GM23248 (cell line): ENCODE data around the gene AK1. TPM values are rescaled to one million over a fixed set of nuclear protein-coding genes. Genes with fewer than 3 reads are reported as not detected.

ENCODE experiments used
- DNase-seq: peaks from one replicate; pipeline ENCODE4 v3.0.0-alpha.2; 2015
- H2AFZ ChIP-seq: fragments of 200-600 bp; sonication (generic); 2 replicates; pipeline ENCODE4 v1.6.1; 2016; ENCODE audit warnings: antibody characterized with exemption
- H3F3A ChIP-seq: fragments of 200-600 bp; sonication (generic); 2 replicates; pipeline ENCODE4 v1.6.1; 2016; ENCODE audit warnings: mild to moderate bottlenecking, antibody characterized with exemption, mixed run types; ENCODE audit not compliant: insufficient read depth
- H3K27ac ChIP-seq: fragments of 200-600 bp; sonication (generic); 2 replicates; pipeline ENCODE4 v1.5.1; 2016; ENCODE audit warnings: mild to moderate bottlenecking
- H3K27me3 ChIP-seq: fragments of 200-600 bp; sonication (generic); replicated peaks from 2 replicates; pipeline ENCODE4 v1.6.1; 2016; ENCODE audit warnings: mild to moderate bottlenecking; ENCODE audit not compliant: insufficient read depth
- H3K36me3 ChIP-seq: fragments of 200-600 bp; sonication (generic); 2 replicates; pipeline ENCODE4 v1.6.1; 2016; ENCODE audit warnings: low read depth, mild to moderate bottlenecking
- H3K4me1 ChIP-seq: fragments of 200-600 bp; sonication (generic); 2 replicates; pipeline ENCODE4 v1.6.1; 2016; ENCODE audit warnings: mild to moderate bottlenecking; ENCODE audit not compliant: insufficient read depth
- H3K4me2 ChIP-seq: fragments of 200-600 bp; sonication (generic); one replicate; pipeline ENCODE4 v1.6.1; 2016; ENCODE audit warnings: mild to moderate bottlenecking; ENCODE audit not compliant: unreplicated experiment
- H3K4me3 ChIP-seq: fragments of 200-600 bp; sonication (generic); 2 replicates; pipeline ENCODE4 v1.5.1; 2016; ENCODE audit warnings: mild to moderate bottlenecking
- H3K79me2 ChIP-seq: fragments of 200-600 bp; sonication (generic); 2 replicates; pipeline ENCODE4 v1.6.1; 2016; ENCODE audit warnings: mild to moderate bottlenecking; ENCODE audit not compliant: insufficient read depth
- H3K9ac ChIP-seq: fragments of 200-600 bp; sonication (generic); 2 replicates; pipeline ENCODE4 v1.6.1; 2016; ENCODE audit warnings: mild to moderate bottlenecking
- H3K9me2 ChIP-seq: fragments of 200-600 bp; sonication (generic); 2 replicates; pipeline ENCODE4 v1.6.1; 2016; ENCODE audit warnings: mixed run types, mild to moderate bottlenecking, moderate library complexity; ENCODE audit not compliant: insufficient read depth
- H3K9me3 ChIP-seq: fragments of 200-600 bp; sonication (generic); one replicate; pipeline ENCODE4 v1.6.1; 2017; ENCODE audit warnings: low read depth
- H4K20me1 ChIP-seq: fragments of 200-600 bp; sonication (generic); 2 replicates; pipeline ENCODE4 v1.6.0; 2016; ENCODE audit not compliant: insufficient read depth
- EZH2 ChIP-seq: fragments of 200-600 bp; sonication (generic); IDR thresholded peaks from 2 replicates; pipeline ENCODE4 v1.6.1; 2018; ENCODE audit warnings: antibody characterized with exemption, mild to moderate bottlenecking; ENCODE audit not compliant: insufficient read depth, poor library complexity, severe bottlenecking
- EZH2phosphoT487 ChIP-seq: fragments of 200-600 bp; sonication (generic); IDR thresholded peaks from 2 replicates; pipeline ENCODE4 v1.6.1; 2018; ENCODE audit warnings: antibody characterized with exemption, moderate library complexity, mild to moderate bottlenecking, low read depth; ENCODE audit not compliant: insufficient read depth
- WGBS, 2 experiments: methylation state at CpG; one replicate each; pipeline ENCODE4 v1.1.6; 2015 to 2017; ENCODE audit warnings: low lambda C conversion rate in 2 of 2, low coverage in 1 of 2; ENCODE audit errors: missing lambda C conversion rate in 2 of 2; 5-methylcytosine and 5-hydroxymethylcytosine counted together
- in situ Hi-C: fragments of 300-500 bp; cut with MboI; formaldehyde crosslinking; loops from 2 replicates; pipeline ENCODE4 v1.15.0; 2020
- polyA plus RNA-seq: library from polyadenylated mRNA; unstranded; fragments of >200 nt; fragmentation: Nextera tagmentation; extraction: Ambion mirVana; gene quantifications from 2 replicates; pipeline ENCODE4 v1.2.1, GENCODE V29; 2016
- total RNA-seq: library from RNA; depleted of rRNA; stranded (reverse); fragments of >200 nt; shearing (Covaris generic); gene quantifications from 2 replicates; pipeline ENCODE4 v1.2.3, GENCODE V29; 2014

AK1 gene
- total and polyA plus RNA-seq, 2 experiments from 2014 or later = 51.8 to 159 TPM

GRCh38 chr9:127915801-127916719 lies 38.6 kb upstream of the AK1 start:
- Histone ChIP-seq H3K27me3 (no peaks in the 10 kb centered on the region), H3K4me2 (peak overlapping the region; percentile 85), H3K36me3 (no peaks in the 10 kb centered on the region; the same call in 1 of the 2 replicates), H3K79me2 (peaks cover 22% of the 10 kb centered on the region), H3F3A (peaks cover 27% of the 10 kb centered on the region), H3K9me2 (no peaks in the 10 kb centered on the region), H3K27ac (peak overlapping the region; percentile 22; the same call in 1 of the 2 replicates), H3K4me1 (peaks cover 33% of the 10 kb centered on the region), H3K9ac (peak overlapping the region; percentile 83), H4K20me1 (no peaks in the 10 kb centered on the region), H3K4me3 (peak overlapping the region; percentile 76), H2AFZ (peak overlapping the region; percentile 75), H3K9me3 (no peaks in the 10 kb centered on the region)
- 23 to 30% methylated on average over 24 to 27 of the region's 27 CpGs for WGBS, 2 experiments
- TF ChIP-seq EZH2 (no peak), EZH2phosphoT487 (no peak)
- in situ Hi-C loops = no loop called here
- DNase-seq = peak; percentile 34

- Histone ChIP-seq H2AFZ (no peak overlapping the region), H3K27me3 (no peaks in the 10 kb centered on the region), H3F3A (peaks cover 25% of the 10 kb centered on the region), H3K4me1 (peaks cover 33% of the 10 kb centered on the region), H3K9me2 (no peaks in the 10 kb centered on the region), H3K36me3 (no peaks in the 10 kb centered on the region; the same call in 1 of the 2 replicates), H3K9me3 (no peaks in the 10 kb centered on the region), H3K9ac (no peak overlapping the region), H3K27ac (no peak overlapping the region), H4K20me1 (no peaks in the 10 kb centered on the region), H3K4me2 (peak overlapping the region; percentile 85), H3K79me2 (peaks cover 26% of the 10 kb centered on the region), H3K4me3 (no peak overlapping the region)
- no peak for TF ChIP-seq EZH2
- TF ChIP-seq EZH2phosphoT487 = no peak
- in situ Hi-C loops = no loop called here
- peak; percentile 25 for DNase-seq
- 79 to 82% methylated on average over 5 of the region's 5 CpGs for WGBS, 2 experiments
Measured at GRCh38 chr9:127915325-127915752, 37.9 kb upstream of the AK1 start.

- H3K9me3 ChIP-seq = no peaks in the 10 kb centered on the region
- H4K20me1 ChIP-seq = no peaks in the 10 kb centered on the region
- peaks cover 19% of the 10 kb centered on the region for H3K4me1 ChIP-seq
- H3K27me3 ChIP-seq = no peaks in the 10 kb centered on the region
- H3K36me3 ChIP-seq = no peaks in the 10 kb centered on the region; the same call in 1 of the 2 replicates
- no peak overlapping the region for H3K4me2 ChIP-seq
- no peak overlapping the region for H2AFZ ChIP-seq
- no peak overlapping the region for H3K9ac ChIP-seq
- in situ Hi-C loops = no loop called here
- peaks cover 26% of the 10 kb centered on the region for H3K79me2 ChIP-seq
- TF ChIP-seq EZH2 = no peak
- TF ChIP-seq EZH2phosphoT487 = no peak
- WGBS, 2 experiments = 98 to 100% methylated on average over 11 of the region's 11 CpGs
- no peak overlapping the region for H3K4me3 ChIP-seq
- no peaks in the 10 kb centered on the region for H3K9me2 ChIP-seq
- no peak for DNase-seq
- no peak overlapping the region for H3K27ac ChIP-seq
- peaks cover 15% of the 10 kb centered on the region for H3F3A ChIP-seq
Measured at GRCh38 chr9:127913682-127914081, 36.2 kb upstream of the AK1 start.

- Histone ChIP-seq H3K4me3 (no peak overlapping the region), H3K36me3 (no peaks in the 10 kb centered on the region; the same call in 1 of the 2 replicates), H3K4me2 (no peak overlapping the region), H4K20me1 (no peaks in the 10 kb centered on the region), H3F3A (peaks cover 7% of the 10 kb centered on the region), H3K4me1 (peaks cover 11% of the 10 kb centered on the region), H3K9me3 (no peaks in the 10 kb centered on the region), H3K9me2 (no peaks in the 10 kb centered on the region), H2AFZ (no peak overlapping the region), H3K79me2 (peaks cover 26% of the 10 kb centered on the region), H3K9ac (no peak overlapping the region), H3K27ac (no peak overlapping the region), H3K27me3 (no peaks in the 10 kb centered on the region)
- TF ChIP-seq EZH2phosphoT487 (no peak), EZH2 (no peak)
- 84 to 85% methylated on average over 5 of the region's 5 CpGs for WGBS, 2 experiments
- no peak for DNase-seq
- in situ Hi-C loops = no loop called here
Measured at GRCh38 chr9:127912882-127913281, 35.4 kb upstream of the AK1 start.
